GM23248 (cell line): ENCODE data around the gene SFR1. TPM values are rescaled to one million over a fixed set of nuclear protein-coding genes. Genes with fewer than 3 reads are reported as not detected.
A peak's percentile ranks its signal among the peaks of the same experiment; 100 is the strongest.

ENCODE experiments used
- DNase-seq: peaks from one replicate; pipeline ENCODE4 v3.0.0-alpha.2; 2015
- H2AFZ ChIP-seq: fragments of 200-600 bp; sonication (generic); 2 replicates; pipeline ENCODE4 v1.6.1; 2016; ENCODE audit warnings: antibody characterized with exemption
- H3F3A ChIP-seq: fragments of 200-600 bp; sonication (generic); 2 replicates; pipeline ENCODE4 v1.6.1; 2016; ENCODE audit warnings: mild to moderate bottlenecking, antibody characterized with exemption, mixed run types; ENCODE audit not compliant: insufficient read depth
- H3K27ac ChIP-seq: fragments of 200-600 bp; sonication (generic); 2 replicates; pipeline ENCODE4 v1.5.1; 2016; ENCODE audit warnings: mild to moderate bottlenecking
- H3K27me3 ChIP-seq: fragments of 200-600 bp; sonication (generic); replicated peaks from 2 replicates; pipeline ENCODE4 v1.6.1; 2016; ENCODE audit warnings: mild to moderate bottlenecking; ENCODE audit not compliant: insufficient read depth
- H3K36me3 ChIP-seq: fragments of 200-600 bp; sonication (generic); 2 replicates; pipeline ENCODE4 v1.6.1; 2016; ENCODE audit warnings: low read depth, mild to moderate bottlenecking
- H3K4me1 ChIP-seq: fragments of 200-600 bp; sonication (generic); 2 replicates; pipeline ENCODE4 v1.6.1; 2016; ENCODE audit warnings: mild to moderate bottlenecking; ENCODE audit not compliant: insufficient read depth
- H3K4me2 ChIP-seq: fragments of 200-600 bp; sonication (generic); one replicate; pipeline ENCODE4 v1.6.1; 2016; ENCODE audit warnings: mild to moderate bottlenecking; ENCODE audit not compliant: unreplicated experiment
- H3K4me3 ChIP-seq: fragments of 200-600 bp; sonication (generic); 2 replicates; pipeline ENCODE4 v1.5.1; 2016; ENCODE audit warnings: mild to moderate bottlenecking
- H3K79me2 ChIP-seq: fragments of 200-600 bp; sonication (generic); 2 replicates; pipeline ENCODE4 v1.6.1; 2016; ENCODE audit warnings: mild to moderate bottlenecking; ENCODE audit not compliant: insufficient read depth
- H3K9ac ChIP-seq: fragments of 200-600 bp; sonication (generic); 2 replicates; pipeline ENCODE4 v1.6.1; 2016; ENCODE audit warnings: mild to moderate bottlenecking
- H3K9me2 ChIP-seq: fragments of 200-600 bp; sonication (generic); 2 replicates; pipeline ENCODE4 v1.6.1; 2016; ENCODE audit warnings: mixed run types, mild to moderate bottlenecking, moderate library complexity; ENCODE audit not compliant: insufficient read depth
- H3K9me3 ChIP-seq: fragments of 200-600 bp; sonication (generic); one replicate; pipeline ENCODE4 v1.6.1; 2017; ENCODE audit warnings: low read depth
- H4K20me1 ChIP-seq: fragments of 200-600 bp; sonication (generic); 2 replicates; pipeline ENCODE4 v1.6.0; 2016; ENCODE audit not compliant: insufficient read depth
- EZH2 ChIP-seq: fragments of 200-600 bp; sonication (generic); IDR thresholded peaks from 2 replicates; pipeline ENCODE4 v1.6.1; 2018; ENCODE audit warnings: antibody characterized with exemption, mild to moderate bottlenecking; ENCODE audit not compliant: insufficient read depth, poor library complexity, severe bottlenecking
- EZH2phosphoT487 ChIP-seq: fragments of 200-600 bp; sonication (generic); IDR thresholded peaks from 2 replicates; pipeline ENCODE4 v1.6.1; 2018; ENCODE audit warnings: antibody characterized with exemption, moderate library complexity, mild to moderate bottlenecking, low read depth; ENCODE audit not compliant: insufficient read depth
- WGBS, 2 experiments: methylation state at CpG; one replicate each; pipeline ENCODE4 v1.1.6; 2015 to 2017; ENCODE audit warnings: low lambda C conversion rate in 2 of 2, low coverage in 1 of 2; ENCODE audit errors: missing lambda C conversion rate in 2 of 2; 5-methylcytosine and 5-hydroxymethylcytosine counted together
- in situ Hi-C: fragments of 300-500 bp; cut with MboI; formaldehyde crosslinking; loops from 2 replicates; pipeline ENCODE4 v1.15.0; 2020
- polyA plus RNA-seq: library from polyadenylated mRNA; unstranded; fragments of >200 nt; fragmentation: Nextera tagmentation; extraction: Ambion mirVana; gene quantifications from 2 replicates; pipeline ENCODE4 v1.2.1, GENCODE V29; 2016
- total RNA-seq: library from RNA; depleted of rRNA; stranded (reverse); fragments of >200 nt; shearing (Covaris generic); gene quantifications from 2 replicates; pipeline ENCODE4 v1.2.3, GENCODE V29; 2014

Gene SFR1
- total and polyA plus RNA-seq, 2 experiments from 2014 or later, result 4.4 to 9.1 TPM

DNA sequence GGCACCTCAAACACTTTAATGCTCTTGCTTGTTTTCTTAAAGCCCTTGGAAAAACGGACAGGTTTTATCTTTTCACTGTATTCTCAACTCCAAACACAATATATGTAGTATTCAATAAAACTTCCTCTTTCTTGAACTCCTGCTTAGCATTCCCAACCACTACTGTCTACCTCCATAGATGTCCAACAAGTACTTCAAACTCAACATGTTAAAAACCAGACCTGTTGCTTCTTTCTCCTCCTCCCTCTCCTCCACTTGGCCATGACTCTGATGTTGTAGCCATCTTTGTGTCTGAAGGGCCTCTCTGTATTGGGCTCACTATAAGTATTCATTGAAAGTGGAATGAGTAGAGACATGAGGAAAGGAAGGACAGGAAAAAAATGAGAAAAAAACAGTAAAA, 20.1 kb upstream of the SFR1 start:
- TF ChIP-seq EZH2, result no peak
- TF ChIP-seq EZH2phosphoT487, result no peak

GRCh38 chr10:104103956-104104355, 18.0 kb upstream of the SFR1 start:
- H3K9me3 ChIP-seq, result peaks cover 1% of the 10 kb centered on the region
- no peak overlapping the region for H2AFZ ChIP-seq
- no peaks in the 10 kb centered on the region for H3K9me2 ChIP-seq
- H3K9ac ChIP-seq, result no peak overlapping the region
- no peak for DNase-seq
- H3K27ac ChIP-seq, result no peak overlapping the region
- no peaks in the 10 kb centered on the region for H3K36me3 ChIP-seq
- H3F3A ChIP-seq, result peaks cover 1% of the 10 kb centered on the region
- peaks cover 7% of the 10 kb centered on the region; the same call in 1 of the 2 replicates for H3K4me1 ChIP-seq
- no peak overlapping the region for H3K4me3 ChIP-seq
- H3K79me2 ChIP-seq, result no peaks in the 10 kb centered on the region
- no peaks in the 10 kb centered on the region; the same call in 1 of the 2 replicates for H3K27me3 ChIP-seq
- no peaks in the 10 kb centered on the region for H4K20me1 ChIP-seq
- no peak overlapping the region for H3K4me2 ChIP-seq
- TF ChIP-seq EZH2, result no peak
- TF ChIP-seq EZH2phosphoT487, result no peak
- WGBS, 2 experiments, result 74 to 75% methylated on average over 1 of the region's 1 CpG
- in situ Hi-C loops, result no loop called here

More for the DNA sequence above, 20.1 kb upstream of the SFR1 start:
- H3K36me3 ChIP-seq, result no peaks in the 10 kb centered on the region
- DNase-seq, result no peak
- H3K4me1 ChIP-seq, result peaks cover 16% of the 10 kb centered on the region; the same call in 1 of the 2 replicates
- no peaks in the 10 kb centered on the region for H3K9me2 ChIP-seq
- 68 to 81% methylated on average over 1 of the region's 1 CpG for WGBS, 2 experiments
- H3K27ac ChIP-seq, result no peak overlapping the region
- H3K79me2 ChIP-seq, result no peaks in the 10 kb centered on the region
- no peaks in the 10 kb centered on the region; the same call in 1 of the 2 replicates for H3K27me3 ChIP-seq
- no peaks in the 10 kb centered on the region for H3K9me3 ChIP-seq
- H4K20me1 ChIP-seq, result no peaks in the 10 kb centered on the region
- H2AFZ ChIP-seq, result no peak overlapping the region
- in situ Hi-C loops, result no loop called here
- H3K4me2 ChIP-seq, result no peak overlapping the region
- H3K9ac ChIP-seq, result no peak overlapping the region
- no peaks in the 10 kb centered on the region for H3F3A ChIP-seq
- no peak overlapping the region for H3K4me3 ChIP-seq

- in situ Hi-C loops, result no loop called here
- Histone ChIP-seq H3K27ac (no peak overlapping the region), H3K9me3 (peaks cover 5% of the 10 kb centered on the region), H3K9me2 (no peaks in the 10 kb centered on the region), H3K27me3 (no peaks in the 10 kb centered on the region; the same call in 1 of the 2 replicates), H3K36me3 (no peaks in the 10 kb centered on the region), H3K4me3 (no peak overlapping the region), H3K9ac (no peak overlapping the region), H2AFZ (no peak overlapping the region), H3F3A (peaks cover 6% of the 10 kb centered on the region), H3K4me2 (no peak overlapping the region), H4K20me1 (no peaks in the 10 kb centered on the region), H3K4me1 (0 out of 2 replicates have a peak, but pooled peaks cover 3% of the 10 kb centered on the region), H3K79me2 (no peaks in the 10 kb centered on the region)
- TF ChIP-seq EZH2phosphoT487 (no peak), EZH2 (no peak)
- 0% methylated on average over 1 of the region's 1 CpG for WGBS, 2 experiments
- no peak for DNase-seq
Observed at GRCh38 chr10:104104418-104104817, 17.6 kb upstream of the SFR1 start.

GRCh38 chr10:104104926-104105325, 17.0 kb upstream of the SFR1 start:
- Histone ChIP-seq H3K9me3 (peaks cover 5% of the 10 kb centered on the region), H3K4me2 (no peak overlapping the region), H3K79me2 (no peaks in the 10 kb centered on the region), H3F3A (peaks cover 11% of the 10 kb centered on the region), H3K27me3 (no peaks in the 10 kb centered on the region; the same call in 1 of the 2 replicates), H2AFZ (no peak overlapping the region), H3K9ac (no peak overlapping the region), H3K27ac (no peak overlapping the region), H3K4me1 (0 out of 2 replicates have a peak, but pooled peaks cover 3% of the 10 kb centered on the region), H3K36me3 (no peaks in the 10 kb centered on the region), H4K20me1 (no peaks in the 10 kb centered on the region), H3K4me3 (no peak overlapping the region), H3K9me2 (no peaks in the 10 kb centered on the region)
- WGBS, 2 experiments, result 91 to 98% methylated on average over 2 of the region's 2 CpGs
- peak; percentile 30 for DNase-seq
- in situ Hi-C loops, result no loop called here
- no peak for TF ChIP-seq EZH2
- no peak for TF ChIP-seq EZH2phosphoT487
